Iris pigment epithelial cell (primary cell): Measurements from ENCODE around the gene ELL3.
A peak's percentile ranks its signal among the peaks of the same experiment; 100 is the strongest.
"Not testable (repeated sequence)": the region's sequence is repeated elsewhere in the genome, so short reads cannot be mapped to it uniquely, and the experiment has no call there.

Experiments used
- DNase-seq: peaks from one replicate; pipeline ENCODE4 v3.0.0-alpha.2; 2011; ENCODE audit warnings: low read depth

Gene ELL3

DNA sequence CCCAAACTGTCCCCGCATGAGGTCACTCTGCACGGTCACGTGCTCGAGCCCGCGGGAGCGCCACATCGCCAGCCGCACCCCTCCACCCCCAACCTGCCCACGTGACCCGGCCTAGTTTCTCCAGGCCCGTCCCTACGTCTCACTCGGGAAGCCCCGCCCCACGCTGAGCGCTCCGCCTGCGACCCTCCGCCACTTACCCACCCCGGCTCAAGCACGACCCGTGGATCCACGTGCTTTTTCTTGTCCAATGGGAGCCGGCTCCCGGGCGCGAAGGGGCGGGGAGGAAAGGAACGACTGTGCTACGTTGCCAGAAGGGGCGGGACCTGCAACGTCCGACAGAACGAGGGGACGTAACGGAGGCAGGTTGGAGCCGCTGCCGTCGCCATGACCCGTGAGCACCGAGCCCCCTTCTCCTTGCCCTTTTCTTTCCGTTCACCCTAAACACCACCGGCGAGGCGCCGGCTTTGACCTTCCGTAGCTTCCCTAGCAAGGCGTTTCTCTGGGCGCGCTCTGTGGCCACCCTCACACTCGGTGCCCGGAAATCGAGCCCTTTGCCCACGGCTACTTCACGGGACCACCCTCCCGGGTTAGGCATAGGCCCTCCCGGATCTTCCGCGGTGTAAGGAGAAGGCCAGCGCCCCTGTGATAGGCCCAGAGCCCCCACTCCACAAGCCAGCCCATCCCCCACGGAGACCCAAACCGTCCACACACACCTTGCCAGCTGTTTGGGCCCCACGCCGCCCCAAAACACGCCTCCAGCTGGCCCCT lies 15.4 kb upstream of the ELL3 start, which contains the start of gene SERF2:
Gene SERF2 (plus strand): TSS at position 328 of the 768 bp plus-strand sequence. CDS start 57 bp downstream, at position 385.
- peak; percentile 100 for DNase-seq

DNA sequence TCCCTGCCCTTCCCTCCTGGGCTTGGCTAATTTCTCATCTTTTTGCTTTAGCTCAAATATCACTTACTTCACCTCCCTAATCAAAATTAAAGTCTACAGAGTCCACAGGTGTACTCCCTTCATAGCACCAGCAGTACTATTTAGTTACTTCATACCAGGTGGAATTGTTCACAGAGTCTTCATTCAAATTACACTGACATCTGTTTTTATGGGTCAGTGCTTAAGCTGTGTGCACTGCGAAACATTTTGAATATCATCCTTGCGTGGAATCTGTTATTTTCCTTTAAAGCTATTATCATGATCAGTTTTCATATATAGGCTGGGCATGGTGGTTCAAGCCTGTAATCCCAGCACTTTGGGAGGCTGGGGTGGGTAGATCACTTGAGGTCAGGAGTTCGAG lies 12.6 kb upstream of the ELL3 start:
- no peak for DNase-seq

DNA sequence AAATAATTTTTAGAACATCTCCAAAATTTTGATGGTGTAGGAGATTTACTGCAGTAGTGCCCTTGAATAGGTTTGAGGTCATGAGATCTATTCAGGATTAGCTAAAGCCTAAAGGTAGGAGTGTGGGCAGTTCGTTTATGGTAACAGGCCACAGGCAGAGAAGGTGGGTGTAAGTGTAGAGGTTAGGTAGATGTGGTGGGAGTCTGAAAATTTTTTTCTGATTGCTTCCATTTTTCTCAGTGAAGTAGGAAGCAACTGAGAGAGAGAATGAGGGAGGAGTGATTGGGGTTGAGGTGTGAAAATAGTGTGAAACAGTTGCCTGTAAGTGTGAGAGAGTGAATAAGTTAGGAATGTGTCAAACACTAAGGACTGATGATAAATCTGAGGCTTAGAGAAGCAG lies 2.2 kb upstream of the ELL3 start:
- no peak for DNase-seq

DNA sequence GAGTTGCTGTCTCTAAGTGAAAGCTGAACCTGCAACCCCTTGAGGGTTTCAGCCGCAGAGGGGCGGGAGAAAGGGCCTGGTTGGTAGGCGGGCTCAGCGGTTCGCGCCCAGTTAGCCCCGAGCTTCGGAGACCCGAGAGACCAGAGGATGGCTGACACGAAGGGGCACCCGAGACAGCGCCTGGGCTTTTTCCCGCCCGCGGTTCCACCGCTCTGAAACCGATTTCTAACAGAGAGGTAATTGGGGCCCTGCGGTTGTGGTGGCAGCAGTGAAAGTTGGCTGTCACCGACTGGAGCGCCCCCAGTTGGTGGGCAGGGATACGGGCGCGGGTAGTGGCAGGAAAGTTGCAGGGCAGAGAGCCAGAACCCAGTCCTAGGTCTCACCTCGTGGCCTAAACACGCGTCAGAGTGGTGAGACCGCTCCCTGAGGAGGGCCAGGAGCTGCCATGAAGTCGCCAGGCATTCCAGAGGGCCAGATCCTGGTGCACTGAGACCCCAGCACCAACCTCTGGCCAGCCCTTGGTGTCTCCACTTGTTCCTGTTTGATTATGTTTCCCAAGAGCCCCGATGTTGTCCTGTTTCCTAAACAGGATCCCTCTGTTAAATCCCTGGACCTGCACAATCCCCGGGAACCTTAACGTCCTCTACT lies 625 bp upstream of the ELL3 start:
- DNase-seq: peak; percentile 76

DNA sequence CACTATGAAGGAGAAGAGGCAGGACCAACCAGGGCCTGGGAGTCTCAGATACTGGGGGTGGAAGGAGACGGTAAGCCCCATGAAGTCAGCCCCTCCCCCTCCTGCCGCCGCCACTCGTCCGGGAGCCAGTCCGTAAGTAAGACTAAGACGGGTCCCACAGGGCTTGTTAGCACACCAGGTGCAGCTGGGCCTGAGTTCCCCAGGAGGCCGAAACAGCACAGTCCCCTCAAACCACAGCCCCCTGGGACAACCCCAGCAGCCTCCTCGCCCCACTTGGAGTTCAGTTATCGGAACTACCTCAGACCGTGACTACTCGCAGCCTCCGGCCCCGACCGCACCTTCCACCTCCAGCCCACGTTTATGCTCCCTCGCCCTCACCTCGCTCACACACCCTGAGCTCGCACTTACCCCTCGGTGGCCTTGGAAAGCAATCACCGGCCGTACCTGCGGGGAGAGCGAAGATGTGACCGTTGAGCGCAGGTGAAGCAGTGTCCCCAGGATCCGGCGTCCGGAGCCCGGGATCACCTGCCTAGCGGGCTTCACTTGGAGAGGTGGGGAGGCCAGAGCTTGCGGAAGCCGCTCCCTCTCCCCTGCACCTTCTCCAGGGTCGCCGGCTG lies 557 bp downstream of the ELL3 start:
- DNase-seq: no peak

DNA sequence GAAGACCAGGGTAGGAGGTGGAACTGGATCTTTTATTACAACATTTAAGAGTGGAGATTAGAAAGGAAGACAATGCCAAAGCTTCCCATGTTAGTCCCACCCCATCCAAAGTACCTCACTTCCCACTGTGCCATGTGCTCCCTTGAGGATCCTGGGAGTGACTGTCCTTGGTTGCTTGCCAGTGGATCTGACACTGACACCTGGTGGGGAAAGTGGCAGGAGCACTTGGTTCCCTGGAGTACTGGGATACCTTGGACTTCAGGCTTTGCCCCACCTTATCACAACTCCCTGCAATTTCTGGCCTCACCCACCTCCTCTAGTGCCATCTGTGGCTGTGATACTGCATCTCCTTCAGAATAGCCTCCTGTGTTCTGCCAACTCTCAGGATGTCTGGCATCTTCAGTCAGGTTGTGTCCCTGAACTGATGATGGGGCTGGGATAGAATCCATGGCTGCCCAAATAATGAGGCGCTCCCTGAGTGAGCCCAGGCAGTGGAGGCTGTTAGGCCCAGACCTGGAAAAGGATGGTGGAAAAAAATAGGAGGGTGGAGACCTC lies 1.3 kb downstream of the ELL3 start:
- peak; percentile 39 for DNase-seq

DNA sequence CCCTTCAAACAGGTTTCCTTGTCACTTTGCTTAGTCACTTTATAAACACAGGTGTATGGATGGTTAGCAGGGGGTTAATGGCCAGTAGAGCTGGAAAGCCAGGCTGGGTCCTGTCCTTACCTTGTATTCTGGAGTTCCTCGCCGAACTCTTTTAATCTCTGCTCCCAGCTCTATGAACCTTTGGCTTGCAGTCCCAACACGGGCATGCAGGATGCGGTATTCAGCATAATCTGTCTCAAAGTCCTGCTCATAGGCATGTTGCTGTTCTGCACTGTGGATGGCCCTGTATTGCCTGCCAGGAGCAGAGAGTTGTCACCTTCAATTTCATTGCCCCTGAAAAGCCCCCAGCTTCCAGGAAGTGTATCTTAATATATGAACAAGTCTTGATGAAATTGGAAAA lies 2.7 kb downstream of the ELL3 start:
- DNase-seq: no peak

DNA sequence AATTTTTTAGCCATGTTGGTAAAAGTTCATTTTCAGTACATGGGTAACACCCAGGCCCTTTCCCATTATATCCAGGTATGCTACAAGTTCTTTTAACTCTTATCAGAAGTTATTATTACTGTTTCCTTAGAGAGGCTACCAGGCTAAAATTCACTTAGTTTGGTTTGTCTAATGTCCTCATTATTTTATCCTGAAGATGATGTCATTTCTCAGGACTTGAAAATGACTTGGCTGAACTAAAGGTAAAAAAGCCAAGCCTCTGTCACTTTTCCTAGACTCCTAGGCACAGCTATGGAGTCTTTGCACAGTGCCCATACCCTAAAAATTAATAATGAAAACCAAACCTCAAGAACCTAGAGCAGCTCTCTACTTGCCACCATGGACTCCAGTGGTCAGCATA lies 4.1 kb downstream of the ELL3 start:
- no peak for DNase-seq

DNA sequence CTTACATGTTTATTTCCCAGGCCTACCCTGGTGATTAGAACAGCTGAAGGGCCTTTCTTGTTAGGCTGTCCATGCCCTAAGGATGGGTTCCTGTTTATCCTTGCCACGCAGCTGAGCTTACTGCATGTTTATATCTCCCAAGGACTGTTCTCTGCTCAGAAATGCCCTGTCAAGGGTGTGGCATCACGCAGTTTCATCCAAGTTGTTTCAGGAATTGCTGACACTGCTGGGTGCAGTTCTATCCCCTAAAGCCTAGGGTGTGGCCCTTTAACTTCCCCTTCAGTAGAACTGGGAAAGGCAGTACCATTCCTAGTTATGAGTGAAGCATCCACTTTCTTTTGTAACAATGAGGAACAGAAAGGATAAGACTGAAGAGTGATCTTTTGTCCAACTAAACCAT lies 5.0 kb downstream of the ELL3 start:
- DNase-seq: no peak

DNA sequence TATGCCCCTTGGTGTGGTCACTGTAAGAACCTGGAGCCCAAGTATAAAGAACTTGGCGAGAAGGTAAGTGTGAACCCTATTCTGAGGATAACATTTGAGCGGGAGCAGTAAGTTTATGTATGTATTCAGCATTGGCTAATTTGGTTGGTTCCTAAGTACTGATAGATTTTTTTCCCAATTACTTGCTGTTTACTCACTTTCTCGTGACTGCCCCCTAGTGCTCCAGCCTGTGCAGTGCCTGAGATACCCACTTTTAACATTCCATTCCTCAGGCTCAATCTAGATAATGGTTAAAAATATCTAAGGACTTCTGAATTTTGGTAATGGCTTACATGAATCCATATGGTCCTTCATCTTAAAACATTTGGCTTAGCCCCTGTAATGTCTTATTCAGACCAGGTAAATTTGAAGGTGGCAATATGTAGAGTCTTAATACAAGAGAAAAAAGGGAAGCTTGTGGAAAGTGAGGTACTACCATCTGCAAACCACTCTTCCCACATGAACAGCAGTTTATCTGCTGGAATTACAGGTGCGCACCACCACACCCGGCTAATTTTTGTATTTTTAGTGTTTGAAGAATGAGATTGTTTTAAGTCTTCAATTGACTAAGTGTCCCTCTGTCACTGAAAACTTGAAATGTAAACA lies 7.1 kb downstream of the ELL3 start:
- DNase-seq: peak; percentile 61

DNA sequence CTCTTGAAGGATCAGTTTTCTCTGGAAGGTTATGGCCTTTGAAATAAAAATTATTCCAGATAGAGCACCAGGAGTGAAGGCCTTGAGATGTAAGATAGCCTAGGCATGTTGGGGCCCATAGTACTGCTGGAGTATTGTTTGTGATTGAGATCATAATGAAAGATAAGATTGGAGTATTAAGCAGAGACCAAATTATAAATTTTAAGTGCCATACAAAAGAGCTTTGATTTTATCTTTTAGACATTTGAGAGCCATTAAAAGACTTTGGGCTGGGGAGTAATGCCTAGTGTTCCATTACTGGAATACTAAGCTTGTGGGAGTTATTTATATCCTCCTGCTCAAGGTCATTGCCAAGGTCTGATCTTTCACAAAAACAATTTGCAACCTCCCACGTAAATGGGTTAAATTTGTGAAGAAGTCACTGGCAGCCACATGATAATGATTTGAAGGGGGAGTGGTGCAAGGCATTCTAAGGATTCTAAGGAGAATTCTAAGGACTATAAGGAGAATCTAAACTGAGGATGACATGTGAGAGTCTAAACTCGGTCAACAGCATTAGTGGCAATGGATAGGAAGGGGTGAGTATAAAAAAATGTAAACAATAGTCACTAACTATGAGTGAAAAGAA lies 12.8 kb downstream of the ELL3 start:
- DNase-seq: peak; percentile 11

DNA sequence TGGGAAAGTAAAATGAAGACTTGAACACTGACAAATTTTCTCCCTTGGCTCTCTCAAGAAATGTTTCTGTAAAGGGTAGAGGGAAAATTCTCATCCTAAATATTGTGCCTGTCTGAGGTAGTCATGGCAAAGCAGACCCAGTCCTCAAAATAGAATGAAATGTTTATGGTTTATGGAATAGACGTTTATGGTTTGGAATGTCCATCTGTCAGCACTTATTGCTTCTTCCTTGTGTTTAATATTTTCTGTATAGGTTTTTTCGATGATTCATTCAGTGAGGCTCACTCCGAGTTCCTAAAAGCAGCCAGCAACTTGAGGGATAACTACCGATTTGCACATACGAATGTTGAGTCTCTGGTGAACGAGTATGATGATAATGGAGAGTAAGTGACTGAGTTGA lies 13.9 kb downstream of the ELL3 start:
- peak; percentile 54 for DNase-seq

DNA sequence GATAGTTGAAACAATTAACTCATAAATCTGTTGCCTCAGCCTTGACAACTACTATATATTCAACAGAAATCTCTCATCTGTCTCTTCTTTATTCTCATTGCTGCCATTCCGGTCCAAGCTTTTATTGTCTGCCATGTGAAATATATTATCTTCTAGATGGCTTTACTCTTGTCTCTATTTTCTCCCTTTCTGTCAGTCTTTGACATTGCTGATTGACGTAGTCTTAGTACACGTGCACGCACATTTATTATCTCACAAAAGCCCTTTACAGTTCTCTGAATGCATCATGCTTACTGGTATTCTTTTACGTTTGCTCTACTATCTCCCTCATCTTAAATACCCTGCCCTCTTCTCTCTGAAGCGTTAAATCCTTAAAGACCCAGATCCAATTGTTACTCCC lies 24.9 kb downstream of the ELL3 start:
- DNase-seq: no peak

DNA sequence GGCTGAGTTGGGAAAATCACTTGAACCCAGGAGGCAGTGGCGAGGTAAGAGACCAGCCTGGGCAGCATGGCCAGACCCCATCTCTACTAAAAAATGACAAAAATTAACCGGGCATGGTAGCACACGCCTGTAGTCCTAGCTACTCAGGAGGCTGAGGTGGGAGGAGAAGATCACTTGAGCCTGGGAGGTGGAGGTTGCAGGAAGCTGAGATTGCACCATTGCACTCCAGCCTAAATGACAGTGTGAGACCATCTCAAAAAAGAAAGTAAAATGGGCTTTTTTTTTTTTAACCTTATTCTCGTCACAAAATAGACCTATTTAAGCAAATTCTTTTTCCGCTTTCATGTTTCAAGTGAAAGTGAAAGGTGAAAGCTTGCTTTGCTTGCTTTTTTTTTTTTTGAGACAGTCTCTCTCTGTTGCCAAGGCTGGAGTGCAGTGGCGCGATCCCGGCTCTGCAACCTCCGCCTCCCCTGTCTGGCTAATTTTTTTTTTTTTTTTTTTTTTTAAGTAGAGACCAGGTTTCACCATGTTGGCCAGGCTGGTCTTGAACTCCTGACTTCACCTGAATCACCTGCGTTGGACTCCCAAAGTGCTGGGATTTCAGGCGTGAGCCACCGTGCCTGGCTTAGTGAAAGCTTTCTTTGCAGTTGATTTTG lies 26.9 kb downstream of the ELL3 start:
- no peak for DNase-seq

DNA sequence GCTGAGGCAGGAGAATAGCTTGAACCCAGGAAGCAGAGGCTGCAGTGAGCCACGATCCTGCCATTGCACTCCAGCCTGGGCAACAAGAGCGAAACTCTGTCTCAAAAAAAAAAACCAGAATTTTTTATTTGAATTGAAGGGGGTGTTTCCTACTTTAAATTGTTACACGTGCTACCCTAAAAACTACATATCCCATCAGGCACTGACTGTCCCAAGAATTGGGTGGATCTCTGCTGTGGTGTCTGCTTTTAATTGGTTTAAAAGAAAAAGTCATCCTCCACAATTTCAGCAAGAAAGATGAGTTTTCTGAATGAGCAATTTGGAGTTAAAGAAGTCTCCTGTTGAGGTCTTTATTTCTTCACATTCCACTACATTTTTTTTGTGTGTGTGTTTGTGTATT lies 28.4 kb downstream of the ELL3 start:
- peak; percentile 15 for DNase-seq

DNA sequence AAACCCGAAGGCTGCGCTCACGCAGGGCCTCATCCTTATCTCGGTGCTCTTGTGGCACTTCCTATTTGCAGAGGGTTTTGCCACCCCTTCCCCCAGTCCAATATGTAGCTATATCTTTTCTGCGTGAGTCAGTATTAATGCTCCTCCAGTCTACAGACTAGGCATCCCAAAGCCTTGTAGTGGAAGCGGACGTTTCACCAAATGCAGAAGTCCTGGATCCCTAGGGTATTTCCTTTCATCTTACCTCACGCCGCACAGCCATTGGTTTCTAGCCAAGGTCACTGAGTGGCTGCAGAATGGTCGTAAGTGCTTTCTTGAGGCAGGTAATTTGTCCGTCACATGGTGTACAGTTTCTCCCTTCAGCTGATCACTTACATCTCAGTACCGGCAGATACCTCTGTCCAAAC lies 29.9 kb downstream of the ELL3 start:
- peak; percentile 50 for DNase-seq

DNA sequence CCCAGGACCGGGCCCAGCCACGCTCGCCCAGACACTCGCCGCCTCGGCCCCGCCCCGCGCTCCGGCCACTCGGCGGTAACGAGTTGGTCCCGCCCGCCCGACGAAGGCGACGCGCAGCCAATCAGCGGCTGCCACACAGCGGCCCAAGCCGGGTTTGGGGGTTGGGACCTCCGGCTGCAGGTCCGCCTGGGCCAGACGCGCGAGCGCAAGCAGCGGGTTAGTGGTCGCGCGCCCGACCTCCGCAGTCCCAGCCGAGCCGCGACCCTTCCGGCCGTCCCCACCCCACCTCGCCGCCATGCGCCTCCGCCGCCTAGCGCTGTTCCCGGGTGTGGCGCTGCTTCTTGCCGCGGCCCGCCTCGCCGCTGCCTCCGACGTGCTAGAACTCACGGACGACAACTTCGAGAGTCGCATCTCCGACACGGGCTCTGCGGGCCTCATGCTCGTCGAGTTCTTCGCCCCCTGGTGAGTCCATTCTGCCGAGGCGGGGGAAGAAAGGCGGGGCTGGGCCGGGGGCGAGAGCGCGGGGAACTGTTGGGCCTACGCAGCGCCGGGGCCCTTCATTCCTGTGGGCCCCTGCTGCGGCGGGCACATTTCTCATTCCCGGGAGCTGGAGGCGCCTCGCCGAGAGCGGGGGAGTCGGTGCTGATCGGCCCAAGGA lies 30.4 kb downstream of the ELL3 start, which contains the start of gene PDIA3:
Gene PDIA3 (plus strand): TSS at position 194 of the 658 bp plus-strand sequence. CDS start 102 bp downstream, at position 296.
- DNase-seq: peak; percentile 87

DNA sequence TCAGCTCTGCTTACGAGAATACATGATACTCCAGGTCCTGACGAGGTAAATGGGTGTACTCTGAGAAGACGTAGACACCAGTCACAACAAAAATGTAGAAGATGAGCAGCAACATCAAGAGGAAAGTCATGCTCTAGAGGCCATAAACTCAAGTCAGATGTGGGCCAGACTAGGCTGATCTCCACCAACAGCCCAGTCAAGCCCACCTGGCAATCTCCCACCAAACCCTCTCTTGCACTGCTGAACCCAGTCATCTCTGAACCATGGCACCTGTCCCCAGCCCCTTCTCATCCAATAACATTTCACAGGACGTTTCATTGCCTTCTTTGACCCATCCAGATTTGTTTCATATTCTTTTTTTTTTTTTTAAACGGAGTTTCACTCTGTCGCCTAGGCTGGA lies 41.4 kb downstream of the ELL3 start:
- no peak for DNase-seq

DNA sequence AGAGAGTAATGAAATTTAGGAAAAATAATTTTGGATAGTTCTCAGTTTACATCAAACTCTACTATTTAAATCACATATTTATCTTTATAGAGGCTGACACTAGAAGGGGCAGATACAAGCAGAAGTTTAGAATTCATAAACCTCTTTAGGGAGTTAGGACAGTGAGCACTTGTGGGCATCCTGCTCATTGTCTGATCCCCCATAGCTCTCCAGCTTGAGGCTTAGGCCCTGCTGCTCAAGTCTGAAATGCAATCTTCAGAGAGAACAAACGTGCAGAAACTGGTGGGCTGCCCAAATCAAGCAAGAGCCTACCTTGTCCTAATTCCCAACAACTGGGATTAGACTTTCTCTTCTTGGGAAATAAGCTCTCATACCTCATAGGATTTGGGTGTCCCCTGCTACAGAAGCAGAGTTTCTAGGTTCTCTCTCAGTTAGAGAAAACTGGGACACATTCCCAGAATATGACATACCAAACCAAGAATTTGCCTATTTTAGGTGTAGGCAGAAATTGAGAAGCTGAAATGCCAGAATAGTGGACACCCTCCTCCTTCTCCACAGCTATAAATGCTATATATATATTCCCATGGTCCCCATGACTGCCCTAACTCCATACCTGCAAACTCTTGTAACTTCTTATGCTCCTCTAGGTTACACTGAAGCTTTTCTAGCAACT lies 48.6 kb downstream of the ELL3 start:
- DNase-seq: not testable (repeated sequence)

DNA sequence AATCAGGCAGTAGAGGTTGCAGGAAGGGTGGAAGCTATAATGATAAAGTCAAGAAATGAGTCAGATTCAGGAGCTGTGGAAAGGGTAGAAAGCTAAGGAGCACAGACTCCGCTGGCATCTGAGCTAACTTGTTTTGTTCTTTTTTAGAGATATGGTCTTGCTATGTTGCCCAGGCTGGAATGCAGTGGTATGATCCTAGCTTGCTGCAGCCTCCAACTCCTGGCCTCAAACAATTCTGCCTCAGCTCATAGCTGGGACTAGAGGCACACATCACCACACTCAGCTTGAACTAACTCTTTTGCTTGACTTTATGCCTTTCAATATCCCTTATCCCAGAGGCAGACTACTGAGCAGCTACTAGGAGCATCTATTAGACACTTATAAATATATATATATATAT lies 50.5 kb downstream of the ELL3 start:
- not testable (repeated sequence) for DNase-seq
